HepG2 (cell line): Measurements from ENCODE around the gene ANXA9. TPM values are rescaled to one million over a fixed set of nuclear protein-coding genes. Genes with fewer than 3 reads are reported as not detected.

Experiments used
- CEBPB ChIP-seq: IDR thresholded peaks from 2 replicates; pipeline ENCODE4 v1.6.1; 2011; ENCODE audit warnings: low read depth, low read length, improper control_type of control experiment, borderline replicate concordance
- E2F1 ChIP-seq: sonication (generic); formaldehyde crosslinking; IDR thresholded peaks from 2 replicates; pipeline ENCODE4 v1.5.0; 2020; ENCODE audit warnings: missing genetic modification reagents
- ELF1 ChIP-seq: sonication (generic); formaldehyde crosslinking; IDR thresholded peaks from 2 replicates; pipeline ENCODE4 v1.4.0; 2020; ENCODE audit warnings: missing genetic modification reagents
- GZF1 ChIP-seq: sonication (generic); formaldehyde crosslinking; IDR thresholded peaks from 2 replicates; pipeline ENCODE4 v1.5.1; 2020; ENCODE audit warnings: mild to moderate bottlenecking, missing genetic modification reagents
- IKZF1 ChIP-seq: fragments of 450-650 bp; IDR thresholded peaks from 2 replicates; pipeline ENCODE4 v1.7.1; 2016
- KAT7 ChIP-seq: IDR thresholded peaks from 2 replicates; pipeline ENCODE4 v1.6.1; 2018; ENCODE audit warnings: borderline replicate concordance, missing compliant biosample characterization
- NFATC3 ChIP-seq: sonication (generic); formaldehyde crosslinking; IDR thresholded peaks from 2 replicates; pipeline ENCODE4 v1.5.1; 2020; ENCODE audit warnings: mild to moderate bottlenecking, missing genetic modification reagents
- RFX5 ChIP-seq: IDR thresholded peaks from 2 replicates; pipeline ENCODE4 v1.6.1; 2011; ENCODE audit warnings: low read depth, low read length, improper control_type of control experiment
- SYNCRIP ChIP-seq: fragments of 200-400 bp; formaldehyde crosslinking; IDR thresholded peaks from 2 replicates; pipeline ENCODE4 v1.6.1; 2018; ENCODE audit warnings: mild to moderate bottlenecking, low read depth, low read length; ENCODE audit not compliant: insufficient read depth
- ZKSCAN1 ChIP-seq: fragments of 150-350 bp; IDR thresholded peaks from 2 replicates; pipeline ENCODE4 v1.6.1; 2014; ENCODE audit warnings: low read length
- ZMYM2 ChIP-seq: sonication (generic); formaldehyde crosslinking; IDR thresholded peaks from 2 replicates; pipeline ENCODE4 v1.8.0; 2022; ENCODE audit warnings: mild to moderate bottlenecking, missing genetic modification reagents
- ZNF496 ChIP-seq: sonication (generic); formaldehyde crosslinking; IDR thresholded peaks from 2 replicates; pipeline ENCODE4 v1.8.1; 2023; ENCODE audit warnings: mild to moderate bottlenecking, moderate library complexity, missing genetic modification reagents; ENCODE audit not compliant: insufficient replicate concordance
- ZNF616 ChIP-seq: sonication (generic); formaldehyde crosslinking; IDR thresholded peaks from 2 replicates; pipeline ENCODE4 v1.5.0; 2020; ENCODE audit warnings: low read depth, mild to moderate bottlenecking, missing genetic modification reagents
- ZNF737 ChIP-seq: sonication (generic); formaldehyde crosslinking; IDR thresholded peaks from 2 replicates; pipeline ENCODE4 v1.5.0; 2020; ENCODE audit warnings: missing genetic modification reagents, mild to moderate bottlenecking, borderline replicate concordance
- polyA plus RNA-seq, 8 experiments: library from polyadenylated mRNA; depleted of rRNA in 3 of 8; stranded (reverse) in 7 of 8; unstranded in 1 of 8; fragments of >200 nt; fragmentation: Illumina TruSeq in 4 of 8; extraction: Trizol in 4 of 8; gene quantifications; 2 replicates each; pipeline versions ENCODE4 v1.2.1 to v1.2.3, GENCODE V29; 2011 to 2016; ENCODE audit warnings: low read depth in 4 of 8, missing spikeins in 1 of 8, mixed read lengths in 1 of 8; ENCODE audit not compliant: insufficient read depth in 1 of 8
- total RNA-seq, 5 experiments: library from RNA; depleted of rRNA; stranded (reverse); fragments of >200 nt; fragmentation: Illumina TruSeq; extraction: Trizol; gene quantifications; 2 replicates each; pipeline ENCODE4 v1.2.3, GENCODE V29; 2016; ENCODE audit warnings: low read depth in 1 of 5
- TF ChIP-seq, protein P1 (sequence below): sonication (generic); formaldehyde crosslinking; IDR thresholded peaks from 2 replicates; pipeline ENCODE4 v1.5.0; 2020; ENCODE audit warnings: missing genetic modification reagents, mild to moderate bottlenecking, borderline replicate concordance
- TF ChIP-seq, protein P2 (sequence below): sonication (generic); formaldehyde crosslinking; IDR thresholded peaks from 2 replicates; pipeline ENCODE4 v1.5.0; 2020; ENCODE audit warnings: mild to moderate bottlenecking, missing genetic modification reagents, moderate library complexity
- TF ChIP-seq, protein P3 (sequence below): sonication (generic); formaldehyde crosslinking; IDR thresholded peaks from 2 replicates; pipeline ENCODE4 v1.5.0; 2020; ENCODE audit warnings: missing genetic modification reagents
- TF ChIP-seq, protein P4 (sequence below): sonication (generic); formaldehyde crosslinking; IDR thresholded peaks from 2 replicates; pipeline ENCODE4 v1.4.0; 2020; ENCODE audit warnings: missing genetic modification reagents
- TF ChIP-seq, protein P5 (sequence below): sonication (generic); formaldehyde crosslinking; IDR thresholded peaks from 2 replicates; pipeline ENCODE4 v1.8.1; 2023; ENCODE audit warnings: mild to moderate bottlenecking, missing genetic modification reagents
- TF ChIP-seq, protein P6 (sequence below): sonication (generic); formaldehyde crosslinking; IDR thresholded peaks from 2 replicates; pipeline ENCODE4 v1.4.0; 2020; ENCODE audit warnings: missing genetic modification reagents, mild to moderate bottlenecking, borderline replicate concordance

The ANXA9 gene
- total and polyA plus RNA-seq, 2 of the 13 experiments (the other 11 are each of a cell fraction or from before 2014, with no cell fraction given) = 13.3 to 23.9 TPM

DNA sequence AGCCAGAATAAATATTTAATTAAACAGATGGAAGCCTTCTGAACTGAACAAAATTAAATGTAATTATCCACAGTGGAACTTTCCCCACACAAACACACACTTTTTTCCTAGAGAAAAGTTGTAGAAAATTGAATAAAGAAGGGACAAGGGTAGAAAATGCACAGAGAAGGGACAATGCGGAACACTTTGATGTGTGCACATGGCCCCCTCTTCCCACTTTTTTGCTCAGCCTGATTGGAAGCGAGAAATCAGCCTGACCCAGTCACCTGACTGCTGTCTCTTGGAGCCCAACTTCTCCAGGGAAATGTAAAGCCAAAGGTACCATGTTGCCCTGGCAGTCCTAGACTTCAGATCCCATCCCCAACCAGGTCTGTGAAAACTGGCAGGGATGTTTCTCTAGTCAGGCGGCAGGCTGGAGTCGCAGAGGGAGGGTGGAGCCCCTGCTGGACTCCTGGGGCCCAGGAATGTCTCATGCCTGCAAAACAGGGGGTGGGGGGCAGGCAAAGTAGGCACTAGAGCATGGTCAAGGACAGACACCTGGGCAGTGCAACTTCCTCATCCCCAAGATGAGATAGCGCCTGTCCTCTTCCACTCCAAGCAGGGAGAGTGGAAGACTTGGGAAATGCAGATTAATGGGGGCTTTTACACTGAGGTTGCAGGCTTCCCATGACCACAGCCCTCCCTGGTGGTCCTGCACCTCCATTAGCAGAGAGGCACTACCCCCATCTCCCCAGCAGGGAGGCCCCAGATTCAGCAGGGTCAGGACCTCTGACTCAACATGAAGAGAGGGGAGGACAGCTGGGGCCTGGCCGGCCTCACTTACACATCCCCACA, 10.3 kb upstream of the ANXA9 start (continued):
- TF ChIP-seq, protein P1, sequence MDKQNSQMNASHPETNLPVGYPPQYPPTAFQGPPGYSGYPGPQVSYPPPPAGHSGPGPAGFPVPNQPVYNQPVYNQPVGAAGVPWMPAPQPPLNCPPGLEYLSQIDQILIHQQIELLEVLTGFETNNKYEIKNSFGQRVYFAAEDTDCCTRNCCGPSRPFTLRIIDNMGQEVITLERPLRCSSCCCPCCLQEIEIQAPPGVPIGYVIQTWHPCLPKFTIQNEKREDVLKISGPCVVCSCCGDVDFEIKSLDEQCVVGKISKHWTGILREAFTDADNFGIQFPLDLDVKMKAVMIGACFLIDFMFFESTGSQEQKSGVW (CRISPR knock-in tag) = no peak
- TF ChIP-seq ZKSCAN1 = no peak
- TF ChIP-seq ZMYM2 (CRISPR knock-in tag) = peak; percentile 31; the same call in 1 of the 2 replicates
- no peak for TF ChIP-seq ZNF616
- peak; percentile 77; the same call in 1 of the 2 replicates for TF ChIP-seq GZF1 (CRISPR knock-in tag)
- TF ChIP-seq, protein P2, sequence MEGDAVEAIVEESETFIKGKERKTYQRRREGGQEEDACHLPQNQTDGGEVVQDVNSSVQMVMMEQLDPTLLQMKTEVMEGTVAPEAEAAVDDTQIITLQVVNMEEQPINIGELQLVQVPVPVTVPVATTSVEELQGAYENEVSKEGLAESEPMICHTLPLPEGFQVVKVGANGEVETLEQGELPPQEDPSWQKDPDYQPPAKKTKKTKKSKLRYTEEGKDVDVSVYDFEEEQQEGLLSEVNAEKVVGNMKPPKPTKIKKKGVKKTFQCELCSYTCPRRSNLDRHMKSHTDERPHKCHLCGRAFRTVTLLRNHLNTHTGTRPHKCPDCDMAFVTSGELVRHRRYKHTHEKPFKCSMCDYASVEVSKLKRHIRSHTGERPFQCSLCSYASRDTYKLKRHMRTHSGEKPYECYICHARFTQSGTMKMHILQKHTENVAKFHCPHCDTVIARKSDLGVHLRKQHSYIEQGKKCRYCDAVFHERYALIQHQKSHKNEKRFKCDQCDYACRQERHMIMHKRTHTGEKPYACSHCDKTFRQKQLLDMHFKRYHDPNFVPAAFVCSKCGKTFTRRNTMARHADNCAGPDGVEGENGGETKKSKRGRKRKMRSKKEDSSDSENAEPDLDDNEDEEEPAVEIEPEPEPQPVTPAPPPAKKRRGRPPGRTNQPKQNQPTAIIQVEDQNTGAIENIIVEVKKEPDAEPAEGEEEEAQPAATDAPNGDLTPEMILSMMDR (CRISPR knock-in tag) = no peak
- TF ChIP-seq, protein P3, sequence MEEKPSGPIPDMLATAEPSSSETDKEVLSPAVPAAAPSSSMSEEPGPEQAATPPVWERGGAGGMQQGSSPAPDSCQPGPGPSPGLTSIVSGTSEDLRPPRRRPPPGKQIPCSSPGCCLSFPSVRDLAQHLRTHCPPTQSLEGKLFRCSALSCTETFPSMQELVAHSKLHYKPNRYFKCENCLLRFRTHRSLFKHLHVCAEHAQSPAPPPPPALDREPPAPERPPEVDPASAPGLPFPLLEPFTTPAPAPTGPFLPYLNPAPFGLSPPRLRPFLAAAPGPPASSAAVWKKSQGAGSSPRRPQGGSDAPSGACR = no peak
- no peak for TF ChIP-seq SYNCRIP
- TF ChIP-seq E2F1 (CRISPR knock-in tag) = no peak
- TF ChIP-seq, protein P4, sequence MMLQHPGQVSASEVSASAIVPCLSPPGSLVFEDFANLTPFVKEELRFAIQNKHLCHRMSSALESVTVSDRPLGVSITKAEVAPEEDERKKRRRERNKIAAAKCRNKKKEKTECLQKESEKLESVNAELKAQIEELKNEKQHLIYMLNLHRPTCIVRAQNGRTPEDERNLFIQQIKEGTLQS = no peak
- 0 out of 2 replicates have a peak, but pooled peaks have one; percentile 9 for TF ChIP-seq ELF1 (CRISPR knock-in tag)
- no peak for TF ChIP-seq NFATC3
- TF ChIP-seq IKZF1 = no peak
- TF ChIP-seq ZNF496 (CRISPR knock-in tag) = no peak
- TF ChIP-seq KAT7 (CRISPR knock-in tag) = no peak
- no peak for TF ChIP-seq ZNF737 (CRISPR knock-in tag)
- TF ChIP-seq CEBPB = no peak
- TF ChIP-seq, protein P5, sequence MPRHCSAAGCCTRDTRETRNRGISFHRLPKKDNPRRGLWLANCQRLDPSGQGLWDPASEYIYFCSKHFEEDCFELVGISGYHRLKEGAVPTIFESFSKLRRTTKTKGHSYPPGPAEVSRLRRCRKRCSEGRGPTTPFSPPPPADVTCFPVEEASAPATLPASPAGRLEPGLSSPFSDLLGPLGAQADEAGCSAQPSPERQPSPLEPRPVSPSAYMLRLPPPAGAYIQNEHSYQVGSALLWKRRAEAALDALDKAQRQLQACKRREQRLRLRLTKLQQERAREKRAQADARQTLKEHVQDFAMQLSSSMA (CRISPR knock-in tag) = no peak
- TF ChIP-seq RFX5 = no peak
- TF ChIP-seq, protein P6, sequence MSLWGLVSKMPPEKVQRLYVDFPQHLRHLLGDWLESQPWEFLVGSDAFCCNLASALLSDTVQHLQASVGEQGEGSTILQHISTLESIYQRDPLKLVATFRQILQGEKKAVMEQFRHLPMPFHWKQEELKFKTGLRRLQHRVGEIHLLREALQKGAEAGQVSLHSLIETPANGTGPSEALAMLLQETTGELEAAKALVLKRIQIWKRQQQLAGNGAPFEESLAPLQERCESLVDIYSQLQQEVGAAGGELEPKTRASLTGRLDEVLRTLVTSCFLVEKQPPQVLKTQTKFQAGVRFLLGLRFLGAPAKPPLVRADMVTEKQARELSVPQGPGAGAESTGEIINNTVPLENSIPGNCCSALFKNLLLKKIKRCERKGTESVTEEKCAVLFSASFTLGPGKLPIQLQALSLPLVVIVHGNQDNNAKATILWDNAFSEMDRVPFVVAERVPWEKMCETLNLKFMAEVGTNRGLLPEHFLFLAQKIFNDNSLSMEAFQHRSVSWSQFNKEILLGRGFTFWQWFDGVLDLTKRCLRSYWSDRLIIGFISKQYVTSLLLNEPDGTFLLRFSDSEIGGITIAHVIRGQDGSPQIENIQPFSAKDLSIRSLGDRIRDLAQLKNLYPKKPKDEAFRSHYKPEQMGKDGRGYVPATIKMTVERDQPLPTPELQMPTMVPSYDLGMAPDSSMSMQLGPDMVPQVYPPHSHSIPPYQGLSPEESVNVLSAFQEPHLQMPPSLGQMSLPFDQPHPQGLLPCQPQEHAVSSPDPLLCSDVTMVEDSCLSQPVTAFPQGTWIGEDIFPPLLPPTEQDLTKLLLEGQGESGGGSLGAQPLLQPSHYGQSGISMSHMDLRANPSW (CRISPR knock-in tag) = peak; percentile 23; the same call in 1 of the 2 replicates
